Fibroblast of skin of abdomen (primary cell): ENCODE data around the gene RAB40AL.

Experiments
- DNase-seq: peaks from one replicate; pipeline ENCODE4 v3.0.0-alpha.2; 2013

The RAB40AL gene

DNA sequence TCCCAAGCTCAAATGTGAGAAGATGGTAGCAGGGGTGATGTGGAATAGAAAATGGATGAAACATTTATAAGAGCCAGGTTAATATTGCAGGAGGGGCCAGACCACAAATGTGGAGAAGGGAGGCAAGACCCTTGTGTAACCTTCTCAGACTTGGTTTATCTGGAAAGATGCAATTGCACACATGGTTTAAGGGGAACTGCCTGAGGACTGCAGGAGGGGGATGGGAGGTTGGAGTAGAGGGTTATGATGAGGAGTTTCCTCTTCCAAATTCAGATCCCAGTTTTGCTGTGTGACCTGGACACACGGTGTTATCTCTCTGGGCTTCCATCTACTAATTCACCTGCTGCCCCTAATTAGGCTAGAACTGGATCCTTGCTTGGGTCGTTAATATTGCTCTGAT lies 46.1 kb downstream of the RAB40AL start:
- DNase-seq = no peak

DNA sequence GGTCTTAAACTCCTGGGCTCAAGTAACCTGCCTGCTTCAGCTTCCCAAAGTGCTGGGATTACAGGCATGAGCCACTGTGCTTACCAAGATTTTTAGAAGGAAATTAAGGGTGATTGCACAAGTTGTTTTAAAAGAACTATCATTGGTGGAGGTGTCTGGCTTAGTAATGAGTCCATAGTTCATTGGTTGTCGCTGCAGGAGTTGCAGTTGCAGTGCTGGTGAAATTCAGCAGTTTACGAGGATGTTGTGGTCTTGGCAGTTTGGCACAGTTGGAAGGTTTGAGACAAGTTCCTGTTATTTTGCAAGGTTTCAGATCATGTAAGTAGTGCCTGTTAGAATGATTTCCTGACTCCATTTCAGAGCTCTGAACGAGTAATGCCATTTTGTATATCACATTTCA lies 48.1 kb downstream of the RAB40AL start:
- no peak for DNase-seq
